ENCODE data around the gene FN1.
A peak's percentile ranks its signal among the peaks of the same experiment; 100 is the strongest.
"Not testable (repeated sequence)": the region's sequence is repeated elsewhere in the genome, so short reads cannot be mapped to it uniquely, and the experiment has no call there.

FN1 gene

GRCh38 chr2:215332872-215333595, 102.8 kb downstream of the FN1 start:
- DNase-seq (ENCODE audit: low spot score) = no peak

- no peak for DNase-seq (ENCODE audit: low spot score)
These were observed 107.8 kb downstream of the FN1 start for GRCh38 chr2:215328066-215328465.

GRCh38 chr2:215324811-215325210, 111.1 kb downstream of the FN1 start:
- DNase-seq (ENCODE audit: low spot score) = no peak

GRCh38 chr2:215320679-215321078, 115.2 kb downstream of the FN1 start:
- DNase-seq (ENCODE audit: low spot score) = no peak

GRCh38 chr2:215320102-215320501, 115.8 kb downstream of the FN1 start:
- no peak for DNase-seq (ENCODE audit: low spot score)

- no peak for DNase-seq (ENCODE audit: low spot score)
These were observed 116.4 kb downstream of the FN1 start for GRCh38 chr2:215319500-215319899.

- no peak for DNase-seq (ENCODE audit: low spot score)
These were observed 119.5 kb downstream of the FN1 start for GRCh38 chr2:215316336-215316735.

- DNase-seq (ENCODE audit: low spot score) = no peak
These were observed 120.6 kb downstream of the FN1 start for GRCh38 chr2:215315301-215315700.

GRCh38 chr2:215314896-215315295, 121.0 kb downstream of the FN1 start:
- no peak for DNase-seq (ENCODE audit: low spot score)

GRCh38 chr2:215313255-215313613, 122.6 kb downstream of the FN1 start:
- no peak for DNase-seq (ENCODE audit: low spot score)

- DNase-seq (ENCODE audit: low spot score) = peak; percentile 87
These were observed 124.1 kb downstream of the FN1 start, which contains the start of gene ATIC for GRCh38 chr2:215311625-215312396. TSS of gene ATIC (plus strand) at chr2:215312059. CDS start at chr2:215312143, 84 bp downstream.

- DNase-seq (ENCODE audit: low spot score) = not testable (repeated sequence)
These were observed 124.6 kb downstream of the FN1 start for GRCh38 chr2:215311259-215311624.

Measured in kidney capillary endothelial cell (primary cell).